Left colon (tissue), 2 donors: ENCODE measurements around the gene ENO4. TPM values are rescaled to one million over a fixed set of nuclear protein-coding genes. Genes with fewer than 3 reads are reported as not detected.

Experiments used
- ATAC-seq: fragments of 200-7000 bp; cut with Tn5 transposase; one replicate; pipeline ENCODE4 v1.9.1; 2020; ENCODE audit warnings: mild to moderate bottlenecking, moderate library complexity
- DNase-seq, 2 donors: peaks; one replicate each; pipeline ENCODE4 v3.0.0-alpha.2; 2020
- intact Hi-C, 2 donors: fragments of 100-400 bp; cut with DNase I in 1 of 2; cut with micrococcal nuclease in 1 of 2; formaldehyde crosslinking; loops; one replicate each; pipeline versions ENCODE4 v1.11.2 to v1.14.0; 2022; cut with DNase I, micrococcal nuclease
- long read RNA-seq: library from polyadenylated mRNA; unstranded; transcript quantifications from one replicate; pipeline ENCODE4 v2.0.0, GENCODE V29; 2021
- total RNA-seq, 2 donors: library from RNA; stranded (reverse); fragmentation: NEBNext Ultra II Directional; extraction: Animal tissue kit (Norgen Biotek cat#: 25700); gene quantifications; one replicate each; pipeline ENCODE4 v1.2.1, GENCODE V29; 2021
- donor health status: DM: no; HTN: no; CAD: no.
- donor health status: DM: yes; HTN: yes; CAD: no.

ENO4 gene
- under 1 TPM in 1 of 2 donors, not detected in 1; 0.37 TPM for total RNA-seq
- long read RNA-seq, result 0 reads

- ATAC-seq (peak; percentile 97), DNase-seq (peak; percentile 83 to 88)
- intact Hi-C loops, result no loop called here
Observed at GRCh38 chr10:116849248-116850057, at the start of gene ENO4. Gene ENO4 (plus strand): TSS chr10:116849499. CDS start chr10:116849567, 68 bp downstream.

GRCh38 chr10:116800286-116800929 is 48.9 kb upstream of the ENO4 start:
- DNase-seq, result no peak
- intact Hi-C loops, result loop anchor here in 1 of 2 donors (10.0 kb wide), 1 partner anchor 364 kb away; no protein-coding TSS in a partner anchor

GRCh38 chr10:116801658-116802057 is 47.6 kb upstream of the ENO4 start:
- intact Hi-C loops, result loop anchor here in 1 of 2 donors (10.0 kb wide), 1 partner anchor 363 kb away; no protein-coding TSS in a partner anchor
- DNase-seq (no peak), ATAC-seq (no peak)

More at GRCh38 chr10:116800286-116800929, 48.9 kb upstream of the ENO4 start:
- no peak for ATAC-seq

GRCh38 chr10:116802474-116802873 is 46.8 kb upstream of the ENO4 start:
- ATAC-seq, result no peak
- no peak for DNase-seq
- intact Hi-C loops, result loop anchor here in 1 of 2 donors (10.0 kb wide), 1 partner anchor 362 kb away; no protein-coding TSS in a partner anchor

- DNase-seq, result no peak
- ATAC-seq, result no peak
- intact Hi-C loops, result loop anchor here in 1 of 2 donors (10.0 kb wide), 1 partner anchor 362 kb away; no protein-coding TSS in a partner anchor
Observed at GRCh38 chr10:116802876-116803275, 46.4 kb upstream of the ENO4 start.

- DNase-seq (no peak), ATAC-seq (no peak)
- intact Hi-C loops, result loop anchor here in 1 of 2 donors (10.0 kb wide), 1 partner anchor 361 kb away; no protein-coding TSS in a partner anchor
Observed at GRCh38 chr10:116803451-116804249, 45.6 kb upstream of the ENO4 start.

- ATAC-seq (no peak), DNase-seq (no peak)
- intact Hi-C loops, result loop anchor here in 1 of 2 donors (10.0 kb wide), 1 partner anchor 356 kb away; no protein-coding TSS in a partner anchor
Observed at GRCh38 chr10:116808706-116809105, 40.6 kb upstream of the ENO4 start.

- intact Hi-C loops, result loop anchor here in 1 of 2 donors (10.0 kb wide), 1 partner anchor 355 kb away; no protein-coding TSS in a partner anchor
- DNase-seq (peak in 1 of 2 donors; percentile 43), ATAC-seq (peak; percentile 67)
Observed at GRCh38 chr10:116809483-116810119, 39.7 kb upstream of the ENO4 start.

GRCh38 chr10:116810120-116810500 is 39.2 kb upstream of the ENO4 start:
- intact Hi-C loops, result no loop called here
- DNase-seq, result no peak

GRCh38 chr10:116810895-116811294 is 38.4 kb upstream of the ENO4 start:
- ATAC-seq (no peak), DNase-seq (no peak)
- intact Hi-C loops, result no loop called here

More at GRCh38 chr10:116810120-116810500, 39.2 kb upstream of the ENO4 start:
- ATAC-seq, result peak; percentile 62

GRCh38 chr10:116811691-116812090 is 37.6 kb upstream of the ENO4 start:
- intact Hi-C loops, result no loop called here
- ATAC-seq, result no peak
- no peak for DNase-seq

- ATAC-seq (no peak), DNase-seq (no peak)
- intact Hi-C loops, result no loop called here
Observed at GRCh38 chr10:116815641-116816415, 33.5 kb upstream of the ENO4 start.

- intact Hi-C loops, result no loop called here
- DNase-seq (no peak), ATAC-seq (no peak)
Observed at GRCh38 chr10:116817178-116817577, 32.1 kb upstream of the ENO4 start.

- intact Hi-C loops, result no loop called here
- no peak for ATAC-seq
- DNase-seq, result no peak
Observed at GRCh38 chr10:116817780-116818343, 31.4 kb upstream of the ENO4 start.

GRCh38 chr10:116819999-116820677 is 29.2 kb upstream of the ENO4 start:
- intact Hi-C loops, result no loop called here

GRCh38 chr10:116825901-116826300 is 23.4 kb upstream of the ENO4 start:
- ATAC-seq (no peak), DNase-seq (no peak)
- intact Hi-C loops, result no loop called here

More at GRCh38 chr10:116819999-116820677, 29.2 kb upstream of the ENO4 start:
- ATAC-seq, result no peak
- DNase-seq, result no peak

GRCh38 chr10:116826803-116827202 is 22.5 kb upstream of the ENO4 start:
- DNase-seq (no peak), ATAC-seq (no peak)
- intact Hi-C loops, result no loop called here
